Astrocyte of the cerebellum (primary cell): ENCODE data around the gene RNASEH2B.

Experiments used
- DNase-seq: peaks from one replicate; pipeline ENCODE4 v3.0.0-alpha.2; 2011; ENCODE audit warnings: low read depth
- H3K4me3 ChIP-seq: 2 replicates; pipeline ENCODE4 v1.5.1; 2011; ENCODE audit warnings: mild to moderate bottlenecking, low read depth, low read length, moderate library complexity
- CTCF ChIP-seq: IDR thresholded peaks from 2 replicates; pipeline ENCODE4 v1.5.1; 2012; ENCODE audit warnings: low read length, low read depth, moderate library complexity, mild to moderate bottlenecking; ENCODE audit errors: missing control alignments
- in situ Hi-C: cut with HindIII; loops from 2 replicates; pipeline ENCODE4 v1.10.0; 2017; ENCODE audit warnings: low sequenced_read_pairs

RNASEH2B gene

GRCh38 chr13:50898338-50898737, 11.3 kb upstream of the RNASEH2B start:
- no peak for DNase-seq
- no peak for TF ChIP-seq CTCF
- no peak overlapping the region for H3K4me3 ChIP-seq
- in situ Hi-C loops, result no loop called here

- no peak overlapping the region for H3K4me3 ChIP-seq
- no peak for TF ChIP-seq CTCF
- no peak for DNase-seq
- in situ Hi-C loops, result no loop called here
Observed at GRCh38 chr13:50901701-50902100, 7.9 kb upstream of the RNASEH2B start.

- no peak overlapping the region for H3K4me3 ChIP-seq
- DNase-seq, result no peak
- in situ Hi-C loops, result no loop called here
- TF ChIP-seq CTCF, result no peak
Observed at GRCh38 chr13:50905256-50905655, 4.3 kb upstream of the RNASEH2B start.

- in situ Hi-C loops, result no loop called here
- no peak overlapping the region for H3K4me3 ChIP-seq
- DNase-seq, result no peak
- TF ChIP-seq CTCF, result no peak
Observed at GRCh38 chr13:50907781-50908180, 1.8 kb upstream of the RNASEH2B start.

- TF ChIP-seq CTCF, result no peak
- in situ Hi-C loops, result no loop called here
- no peak overlapping the region for H3K4me3 ChIP-seq
- DNase-seq, result no peak
Observed at GRCh38 chr13:50908371-50908770, 1.2 kb upstream of the RNASEH2B start.

GRCh38 chr13:50910485-50910805, 854 bp downstream of the RNASEH2B start:
- H3K4me3 ChIP-seq, result peak overlapping the region; percentile 73
- peak; percentile 9 for TF ChIP-seq CTCF
- in situ Hi-C loops, result no loop called here
- no peak for DNase-seq

GRCh38 chr13:50911081-50911631, 1.6 kb downstream of the RNASEH2B start:
- in situ Hi-C loops, result no loop called here
- no peak overlapping the region for H3K4me3 ChIP-seq
- no peak for TF ChIP-seq CTCF
- DNase-seq, result no peak
